Omental fat pad (tissue), 4 donors: ENCODE data around the gene IFIT1. TPM values are rescaled to one million over a fixed set of nuclear protein-coding genes. Genes with fewer than 3 reads are reported as not detected.
"Not testable (repeated sequence)": the region's sequence is repeated elsewhere in the genome, so short reads cannot be mapped to it uniquely, and the experiment has no call there.

ENCODE experiments used
- ATAC-seq: fragments of 150-250 bp; one replicate; pipeline ENCODE4 v1.9.1; 2016; ENCODE audit warnings: mild to moderate bottlenecking, moderate library complexity; ENCODE audit not compliant: low FRiP score
- DNase-seq: peaks from one replicate; pipeline ENCODE4 v3.0.0-alpha.2; 2019; ENCODE audit warnings: low spot score
- total RNA-seq, 4 donors: library from RNA; depleted of rRNA; stranded (reverse); fragments of >200 nt; gene quantifications; one replicate each; pipeline ENCODE4 v1.1.0, GENCODE V29; 2016
- TF ChIP-seq, protein P1 (sequence below), 3 donors: fragments of 450-650 bp; IDR thresholded peaks; one replicate each; pipeline ENCODE4 v1.5.1; 2016 to 2017; ENCODE audit warnings: antibody characterized with exemption in 3 of 3, mild to moderate bottlenecking in 3 of 3, moderate library complexity in 2 of 3

Gene IFIT1
- total RNA-seq, 4 donors from 2014 or later: 8.1 to 30.9 (median 11.6) TPM

GRCh38 chr10:89427629-89428028 lies 35.2 kb downstream of the IFIT1 start:
- TF ChIP-seq, protein P1, sequence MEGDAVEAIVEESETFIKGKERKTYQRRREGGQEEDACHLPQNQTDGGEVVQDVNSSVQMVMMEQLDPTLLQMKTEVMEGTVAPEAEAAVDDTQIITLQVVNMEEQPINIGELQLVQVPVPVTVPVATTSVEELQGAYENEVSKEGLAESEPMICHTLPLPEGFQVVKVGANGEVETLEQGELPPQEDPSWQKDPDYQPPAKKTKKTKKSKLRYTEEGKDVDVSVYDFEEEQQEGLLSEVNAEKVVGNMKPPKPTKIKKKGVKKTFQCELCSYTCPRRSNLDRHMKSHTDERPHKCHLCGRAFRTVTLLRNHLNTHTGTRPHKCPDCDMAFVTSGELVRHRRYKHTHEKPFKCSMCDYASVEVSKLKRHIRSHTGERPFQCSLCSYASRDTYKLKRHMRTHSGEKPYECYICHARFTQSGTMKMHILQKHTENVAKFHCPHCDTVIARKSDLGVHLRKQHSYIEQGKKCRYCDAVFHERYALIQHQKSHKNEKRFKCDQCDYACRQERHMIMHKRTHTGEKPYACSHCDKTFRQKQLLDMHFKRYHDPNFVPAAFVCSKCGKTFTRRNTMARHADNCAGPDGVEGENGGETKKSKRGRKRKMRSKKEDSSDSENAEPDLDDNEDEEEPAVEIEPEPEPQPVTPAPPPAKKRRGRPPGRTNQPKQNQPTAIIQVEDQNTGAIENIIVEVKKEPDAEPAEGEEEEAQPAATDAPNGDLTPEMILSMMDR (IDR thresholded peaks at IDR 0.05): no peak
- no peak for ATAC-seq
- no peak for DNase-seq

- ATAC-seq: no peak
- no peak for DNase-seq
These were observed 36.5 kb downstream of the IFIT1 start for GRCh38 chr10:89428877-89429276.

GRCh38 chr10:89431977-89432376 lies 39.6 kb downstream of the IFIT1 start:
- TF ChIP-seq, protein P1 (IDR thresholded peaks at IDR 0.05): no peak
- DNase-seq (no peak), ATAC-seq (peak; percentile 23)

More at GRCh38 chr10:89428877-89429276, 36.5 kb downstream of the IFIT1 start:
- TF ChIP-seq, protein P1 (IDR thresholded peaks at IDR 0.05): no peak

- TF ChIP-seq, protein P1 (IDR thresholded peaks at IDR 0.05): no peak
- DNase-seq (no peak), ATAC-seq (no peak)
These were observed 46.1 kb downstream of the IFIT1 start for GRCh38 chr10:89438525-89438924.

DNA sequence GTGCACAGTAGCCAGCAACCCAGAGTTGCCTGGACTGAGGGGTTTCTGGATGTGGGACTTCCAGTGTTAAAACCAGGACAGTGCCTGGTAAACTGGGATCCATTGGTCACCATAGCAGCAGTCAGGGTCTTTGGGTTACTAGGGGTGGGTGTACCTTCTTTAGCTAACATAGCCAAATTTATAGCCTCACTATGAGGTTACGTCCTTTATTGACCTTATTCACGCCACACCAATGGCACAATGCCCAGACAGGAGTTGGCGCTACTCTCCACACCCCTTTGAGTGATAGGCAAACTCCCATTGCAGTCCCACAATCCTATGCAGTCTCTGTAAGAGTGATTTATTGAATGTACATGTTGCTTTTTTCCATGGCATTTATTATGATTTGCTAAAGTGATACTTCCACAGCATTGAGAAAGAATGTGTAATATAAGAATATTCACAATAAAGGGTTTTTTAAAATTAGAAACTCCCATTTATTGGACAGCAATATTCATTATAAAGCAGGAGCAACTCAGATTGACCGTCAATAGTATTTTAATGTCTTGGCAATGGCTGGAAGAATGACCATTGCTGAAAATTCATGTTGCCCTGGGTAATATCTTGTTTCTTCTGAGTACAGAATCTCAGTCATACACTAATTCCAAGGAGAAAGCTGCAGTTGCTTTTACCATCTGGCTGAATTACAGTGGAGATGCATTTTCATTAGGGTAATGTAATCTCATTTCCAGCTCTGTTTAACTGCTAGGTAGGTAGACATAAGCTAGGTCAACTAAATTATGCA lies 48.0 kb downstream of the IFIT1 start:
- DNase-seq: no peak
- ATAC-seq: no peak

GRCh38 chr10:89442289-89442688 lies 49.9 kb downstream of the IFIT1 start:
- ATAC-seq: no peak
- TF ChIP-seq, protein P1 (IDR thresholded peaks at IDR 0.05): no peak
- no peak for DNase-seq

More for the DNA sequence above, 48.0 kb downstream of the IFIT1 start:
- TF ChIP-seq, protein P1 (IDR thresholded peaks at IDR 0.05): no peak

GRCh38 chr10:89444819-89445218 lies 52.4 kb downstream of the IFIT1 start:
- DNase-seq, ATAC-seq: not testable (repeated sequence)
